Suprapubic skin (tissue), 3 donors: ENCODE results near the gene WDFY1.
"Not testable (repeated sequence)": the region's sequence is repeated elsewhere in the genome, so short reads cannot be mapped to it uniquely, and the experiment has no call there.

Source experiments
- POLR2AphosphoS5 ChIP-seq, 3 donors: sonication (generic); formaldehyde crosslinking; IDR thresholded peaks; one replicate each; pipeline ENCODE4 v1.6.1; 2017; ENCODE audit warnings: antibody characterized with exemption in 3 of 3
- TF ChIP-seq, protein P1 (sequence below), 2 donors: fragments of 200-600 bp in 1 of 2; fragments of 450-650 bp in 1 of 2; sonication (generic) in 1 of 2; IDR thresholded peaks; one replicate each; pipeline ENCODE4 v1.5.1; 2016 to 2019; ENCODE audit warnings: antibody characterized with exemption in 2 of 2, mild to moderate bottlenecking in 1 of 2, moderate library complexity in 1 of 2

DNA sequence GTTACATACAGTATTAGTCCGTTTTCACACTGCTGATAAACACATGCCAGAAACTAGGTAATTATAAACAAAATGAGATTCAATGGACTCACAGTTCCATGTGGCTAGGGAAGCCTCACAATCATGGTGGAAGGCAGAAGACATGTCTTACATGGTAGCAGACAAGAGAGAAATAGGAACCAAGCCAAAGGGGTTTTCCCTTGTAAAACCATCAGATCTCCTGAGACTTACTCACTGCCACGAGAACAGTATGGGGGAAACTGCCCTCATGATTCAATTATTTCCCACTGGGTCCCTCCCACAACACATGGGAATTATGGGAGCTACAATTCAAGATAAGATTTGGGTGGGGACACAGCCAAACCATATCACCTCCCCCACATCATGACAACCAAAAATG lies 5.7 kb downstream of the WDFY1 start:
- TF ChIP-seq, protein P1, sequence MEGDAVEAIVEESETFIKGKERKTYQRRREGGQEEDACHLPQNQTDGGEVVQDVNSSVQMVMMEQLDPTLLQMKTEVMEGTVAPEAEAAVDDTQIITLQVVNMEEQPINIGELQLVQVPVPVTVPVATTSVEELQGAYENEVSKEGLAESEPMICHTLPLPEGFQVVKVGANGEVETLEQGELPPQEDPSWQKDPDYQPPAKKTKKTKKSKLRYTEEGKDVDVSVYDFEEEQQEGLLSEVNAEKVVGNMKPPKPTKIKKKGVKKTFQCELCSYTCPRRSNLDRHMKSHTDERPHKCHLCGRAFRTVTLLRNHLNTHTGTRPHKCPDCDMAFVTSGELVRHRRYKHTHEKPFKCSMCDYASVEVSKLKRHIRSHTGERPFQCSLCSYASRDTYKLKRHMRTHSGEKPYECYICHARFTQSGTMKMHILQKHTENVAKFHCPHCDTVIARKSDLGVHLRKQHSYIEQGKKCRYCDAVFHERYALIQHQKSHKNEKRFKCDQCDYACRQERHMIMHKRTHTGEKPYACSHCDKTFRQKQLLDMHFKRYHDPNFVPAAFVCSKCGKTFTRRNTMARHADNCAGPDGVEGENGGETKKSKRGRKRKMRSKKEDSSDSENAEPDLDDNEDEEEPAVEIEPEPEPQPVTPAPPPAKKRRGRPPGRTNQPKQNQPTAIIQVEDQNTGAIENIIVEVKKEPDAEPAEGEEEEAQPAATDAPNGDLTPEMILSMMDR (IDR thresholded peaks at IDR 0.05) = not testable (repeated sequence)
- not testable (repeated sequence) for TF ChIP-seq POLR2AphosphoS5 (IDR thresholded peaks at IDR 0.05)
